ENCODE measurements around the gene IDUA.

DNA sequence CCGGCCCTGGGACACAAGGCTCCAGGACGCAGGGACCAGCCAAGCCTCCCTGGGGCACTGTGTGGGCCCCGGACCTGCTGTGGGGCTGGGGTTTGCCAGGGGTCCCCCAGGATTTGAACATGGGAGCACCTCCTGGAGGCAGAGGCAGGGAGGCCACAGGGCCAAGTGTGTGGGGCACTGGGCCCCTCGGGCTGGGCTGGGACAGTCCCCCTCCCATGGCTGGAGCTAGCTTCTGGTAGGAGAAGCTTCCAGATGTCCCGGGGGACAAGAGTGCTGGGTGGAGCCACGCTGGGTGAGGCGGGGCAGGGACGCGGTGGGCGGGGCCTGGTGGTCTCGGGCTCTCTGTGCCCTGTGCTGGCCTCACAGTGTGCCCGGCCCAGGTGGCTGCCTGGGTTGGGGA lies 43.2 kb downstream of the IDUA start:
- TF ChIP-seq, protein P1, sequence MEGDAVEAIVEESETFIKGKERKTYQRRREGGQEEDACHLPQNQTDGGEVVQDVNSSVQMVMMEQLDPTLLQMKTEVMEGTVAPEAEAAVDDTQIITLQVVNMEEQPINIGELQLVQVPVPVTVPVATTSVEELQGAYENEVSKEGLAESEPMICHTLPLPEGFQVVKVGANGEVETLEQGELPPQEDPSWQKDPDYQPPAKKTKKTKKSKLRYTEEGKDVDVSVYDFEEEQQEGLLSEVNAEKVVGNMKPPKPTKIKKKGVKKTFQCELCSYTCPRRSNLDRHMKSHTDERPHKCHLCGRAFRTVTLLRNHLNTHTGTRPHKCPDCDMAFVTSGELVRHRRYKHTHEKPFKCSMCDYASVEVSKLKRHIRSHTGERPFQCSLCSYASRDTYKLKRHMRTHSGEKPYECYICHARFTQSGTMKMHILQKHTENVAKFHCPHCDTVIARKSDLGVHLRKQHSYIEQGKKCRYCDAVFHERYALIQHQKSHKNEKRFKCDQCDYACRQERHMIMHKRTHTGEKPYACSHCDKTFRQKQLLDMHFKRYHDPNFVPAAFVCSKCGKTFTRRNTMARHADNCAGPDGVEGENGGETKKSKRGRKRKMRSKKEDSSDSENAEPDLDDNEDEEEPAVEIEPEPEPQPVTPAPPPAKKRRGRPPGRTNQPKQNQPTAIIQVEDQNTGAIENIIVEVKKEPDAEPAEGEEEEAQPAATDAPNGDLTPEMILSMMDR (IDR thresholded peaks at IDR 0.05), result no peak
- TF ChIP-seq ZFX (IDR thresholded peaks at IDR 0.05; ENCODE audit: borderline replicate concordance), result no peak
